Lower leg skin (tissue), 4 donors: ENCODE results near the gene LTBP2. TPM values are rescaled to one million over a fixed set of nuclear protein-coding genes. Genes with fewer than 3 reads are reported as not detected.

ENCODE experiments used
- DNase-seq, 2 donors: peaks; one replicate each; pipeline ENCODE4 v3.0.0-alpha.2; 2019; ENCODE audit warnings: low spot score in 2 of 2
- H3K4me3 ChIP-seq: fragments of 200-600 bp; sonication (generic); 2 replicates; pipeline ENCODE4 v1.5.1; 2017; ENCODE audit warnings: mild to moderate bottlenecking, low read depth; ENCODE audit not compliant: poor library complexity, severe bottlenecking
- POLR2A ChIP-seq, 2 donors: fragments of 450-650 bp; IDR thresholded peaks; one replicate each; pipeline ENCODE4 v1.6.1; 2016 to 2017; ENCODE audit warnings: antibody characterized with exemption in 2 of 2, mild to moderate bottlenecking in 1 of 2, moderate library complexity in 1 of 2
- WGBS, 2 donors: methylation state at CpG; one replicate each; pipeline ENCODE4 v1.1.5; 2018; 5-methylcytosine and 5-hydroxymethylcytosine counted together
- intact Hi-C: fragments of 100-400 bp; cut with DNase I; formaldehyde crosslinking; loops from one replicate; pipeline ENCODE4 v1.15.0; 2023; ENCODE audit warnings: low total_unique reads
- total RNA-seq, 4 donors: library from RNA; depleted of rRNA; stranded (reverse); fragments of >200 nt; gene quantifications; one replicate each; pipeline ENCODE4 v1.1.0, GENCODE V29; 2016
- TF ChIP-seq, protein P1 (sequence below), 3 donors: fragments of 450-650 bp; IDR thresholded peaks; one replicate each; pipeline ENCODE4 v1.5.1; 2016; ENCODE audit warnings: antibody characterized with exemption in 3 of 3, mild to moderate bottlenecking in 3 of 3, moderate library complexity in 2 of 3

Gene LTBP2
- total RNA-seq, 4 donors from 2014 or later, result 13.7 to 39.3 (median 25.9) TPM

DNA sequence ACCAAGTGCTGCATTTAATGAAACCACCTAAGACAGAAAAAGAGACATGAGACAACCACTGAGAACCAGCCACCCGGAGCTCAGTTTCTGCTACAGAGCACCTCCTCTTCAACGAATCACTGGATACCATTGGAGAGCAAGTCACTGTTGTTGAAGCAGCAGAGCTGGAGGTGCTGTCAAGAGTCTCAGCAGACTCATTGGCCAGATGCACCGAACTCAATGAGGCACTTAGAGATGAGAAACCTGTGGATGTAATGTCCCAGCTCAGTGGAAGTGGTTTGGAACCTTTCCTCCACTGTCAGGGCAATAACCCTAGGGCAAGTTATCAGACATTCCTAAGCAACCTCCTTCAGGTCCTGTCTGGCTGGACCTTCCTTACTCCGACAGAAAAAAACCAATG lies 132.0 kb downstream of the LTBP2 start:
- TF ChIP-seq, protein P1, sequence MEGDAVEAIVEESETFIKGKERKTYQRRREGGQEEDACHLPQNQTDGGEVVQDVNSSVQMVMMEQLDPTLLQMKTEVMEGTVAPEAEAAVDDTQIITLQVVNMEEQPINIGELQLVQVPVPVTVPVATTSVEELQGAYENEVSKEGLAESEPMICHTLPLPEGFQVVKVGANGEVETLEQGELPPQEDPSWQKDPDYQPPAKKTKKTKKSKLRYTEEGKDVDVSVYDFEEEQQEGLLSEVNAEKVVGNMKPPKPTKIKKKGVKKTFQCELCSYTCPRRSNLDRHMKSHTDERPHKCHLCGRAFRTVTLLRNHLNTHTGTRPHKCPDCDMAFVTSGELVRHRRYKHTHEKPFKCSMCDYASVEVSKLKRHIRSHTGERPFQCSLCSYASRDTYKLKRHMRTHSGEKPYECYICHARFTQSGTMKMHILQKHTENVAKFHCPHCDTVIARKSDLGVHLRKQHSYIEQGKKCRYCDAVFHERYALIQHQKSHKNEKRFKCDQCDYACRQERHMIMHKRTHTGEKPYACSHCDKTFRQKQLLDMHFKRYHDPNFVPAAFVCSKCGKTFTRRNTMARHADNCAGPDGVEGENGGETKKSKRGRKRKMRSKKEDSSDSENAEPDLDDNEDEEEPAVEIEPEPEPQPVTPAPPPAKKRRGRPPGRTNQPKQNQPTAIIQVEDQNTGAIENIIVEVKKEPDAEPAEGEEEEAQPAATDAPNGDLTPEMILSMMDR (IDR thresholded peaks at IDR 0.05), result no peak
- intact Hi-C loops, result loop anchor here (10.0 kb wide), 1 partner anchor 115 kb away; no protein-coding TSS in a partner anchor
- 72 to 87% methylated on average over 4 of the region's 4 CpGs for WGBS, 2 donors
- DNase-seq, result peak in 1 of 2 donors; percentile 31
- H3K4me3 ChIP-seq, result no peak overlapping the region

DNA sequence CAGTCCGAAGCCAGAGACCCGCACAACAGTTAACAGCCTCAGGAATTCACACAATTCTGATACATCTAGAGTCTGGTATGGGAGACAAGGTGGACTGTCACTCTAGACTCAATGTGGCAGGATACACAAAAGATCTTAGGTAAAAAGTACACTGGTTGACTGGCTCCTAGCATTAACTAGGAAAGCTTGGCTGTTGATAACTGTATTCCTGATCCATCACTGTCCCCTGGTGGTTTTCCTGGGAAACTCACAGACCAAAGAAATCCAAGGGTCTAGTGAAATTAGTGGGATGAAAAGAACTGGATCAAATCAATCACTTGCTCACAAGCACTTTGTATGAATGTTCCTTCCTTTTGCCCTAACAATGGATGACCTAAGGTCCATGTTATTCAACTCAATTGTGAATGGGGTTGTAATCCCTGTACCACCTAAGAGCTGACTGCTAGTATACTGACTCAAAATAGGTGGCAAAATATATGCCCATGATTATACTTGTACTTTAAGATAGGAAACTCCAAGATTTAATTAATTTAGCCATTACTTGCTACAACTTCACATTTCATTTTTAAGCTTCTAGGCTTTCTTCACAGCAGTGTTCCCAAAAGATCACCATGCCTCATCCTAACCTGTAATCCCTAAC lies 132.9 kb downstream of the LTBP2 start:
- peak in 1 of 2 donors; percentile 8 for DNase-seq
- TF ChIP-seq, protein P1 (IDR thresholded peaks at IDR 0.05), result no peak
- TF ChIP-seq POLR2A (IDR thresholded peaks at IDR 0.05), result no peak
- intact Hi-C loops, result no loop called here
- H3K4me3 ChIP-seq, result no peak overlapping the region
- WGBS, 2 donors, result 97 to 100% methylated on average over 2 of the region's 2 CpGs

DNA sequence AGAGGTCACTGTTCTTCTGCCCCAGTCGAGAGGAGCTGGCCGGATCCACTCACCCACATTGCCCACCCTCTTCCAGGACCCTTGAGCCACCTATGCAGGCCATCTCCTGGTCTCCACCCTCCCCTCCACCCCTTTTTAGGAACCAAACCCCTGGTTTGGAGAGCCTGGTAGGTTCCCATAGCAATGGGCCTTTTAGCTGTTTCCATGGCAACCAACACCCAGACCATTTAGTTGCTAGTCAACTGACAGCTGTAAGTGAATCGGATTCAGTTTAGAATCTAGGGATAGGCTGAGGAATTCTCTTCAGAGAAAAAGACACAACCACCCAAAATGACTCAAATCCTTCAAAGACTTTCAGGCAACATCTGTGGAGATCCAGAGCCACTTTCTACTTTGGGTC lies 135.4 kb downstream of the LTBP2 start:
- intact Hi-C loops, result no loop called here
- no peak overlapping the region for H3K4me3 ChIP-seq
- 86 to 94% methylated on average over 3 of the region's 3 CpGs for WGBS, 2 donors

DNA sequence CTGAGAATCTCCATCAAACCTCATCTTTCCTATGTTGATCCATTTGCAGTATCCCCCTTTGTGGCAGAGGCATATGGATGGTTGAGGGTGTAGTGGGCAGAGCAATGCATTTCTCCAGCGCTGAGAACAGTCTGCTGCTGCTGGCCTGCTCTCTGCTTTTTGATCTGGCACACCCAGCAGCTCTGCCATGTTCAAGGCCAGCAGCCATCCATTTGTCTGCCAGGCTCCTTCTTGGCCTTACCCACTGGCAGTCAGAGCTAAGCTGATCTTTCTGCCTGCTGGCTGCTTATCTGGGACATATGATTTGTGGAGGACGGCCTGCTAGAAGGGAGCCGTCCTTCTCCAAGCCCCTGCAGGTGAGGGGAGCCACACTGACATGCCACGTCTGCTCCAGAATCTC lies 135.9 kb downstream of the LTBP2 start:
- DNase-seq, result no peak
- 61 to 80% methylated on average over 4 of the region's 4 CpGs for WGBS, 2 donors
- TF ChIP-seq POLR2A (IDR thresholded peaks at IDR 0.05), result no peak
- TF ChIP-seq, protein P1 (IDR thresholded peaks at IDR 0.05), result no peak
- intact Hi-C loops, result no loop called here
- H3K4me3 ChIP-seq, result no peak overlapping the region

More for the DNA sequence above, 135.4 kb downstream of the LTBP2 start:
- TF ChIP-seq, protein P1 (IDR thresholded peaks at IDR 0.05), result no peak
- DNase-seq, result no peak

DNA sequence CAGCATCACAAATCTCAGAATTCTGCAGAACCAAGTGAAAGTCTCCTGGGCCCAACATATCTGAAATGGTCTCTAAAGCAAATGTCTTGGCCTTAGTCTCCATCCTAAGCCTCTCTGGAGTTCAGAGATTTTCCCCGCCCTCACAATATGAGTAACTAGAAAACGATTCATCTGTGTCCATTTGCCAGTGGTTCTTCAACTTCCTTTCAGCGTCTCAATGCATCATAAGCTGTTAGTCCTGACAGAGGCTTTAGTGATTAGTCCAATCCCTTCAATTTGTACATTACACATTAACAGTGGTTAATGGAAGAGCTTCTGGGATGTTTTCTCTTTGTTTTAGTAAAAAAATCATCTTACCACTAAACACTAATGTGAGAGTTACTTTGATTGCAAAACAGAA lies 136.4 kb downstream of the LTBP2 start:
- 47 to 54% methylated on average over 3 of the region's 3 CpGs for WGBS, 2 donors
- no peak for TF ChIP-seq POLR2A (IDR thresholded peaks at IDR 0.05)
- TF ChIP-seq, protein P1 (IDR thresholded peaks at IDR 0.05), result no peak
- H3K4me3 ChIP-seq, result no peak overlapping the region
- no peak for DNase-seq
- intact Hi-C loops, result no loop called here

DNA sequence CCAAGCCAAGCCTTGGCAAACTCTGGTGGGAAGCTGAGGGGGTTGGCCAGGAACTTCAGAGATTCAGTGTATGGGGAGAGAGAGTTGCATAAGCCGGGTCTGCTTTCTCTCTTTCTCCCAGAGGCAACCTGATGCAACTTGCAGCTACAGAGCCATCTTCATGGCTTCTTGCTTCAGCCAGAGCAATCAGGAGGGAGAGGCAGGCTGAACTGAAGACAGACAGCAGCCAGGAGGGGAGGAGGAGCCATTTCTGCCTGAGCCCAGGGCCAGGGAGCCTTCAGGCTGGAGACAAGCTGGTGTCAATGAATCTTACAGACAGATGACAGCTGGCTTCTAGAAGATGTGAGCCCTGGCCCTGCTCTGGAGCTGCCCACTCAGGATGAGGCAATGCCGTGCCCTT lies 137.7 kb downstream of the LTBP2 start:
- intact Hi-C loops, result no loop called here
- no peak overlapping the region for H3K4me3 ChIP-seq
- WGBS, 2 donors, result 47 to 62% methylated on average over 2 of the region's 2 CpGs
- TF ChIP-seq POLR2A (IDR thresholded peaks at IDR 0.05), result no peak
- TF ChIP-seq, protein P1 (IDR thresholded peaks at IDR 0.05), result no peak
- DNase-seq, result no peak
